ENCODE measurements around the gene KCNIP3. TPM values are rescaled to one million over a fixed set of nuclear protein-coding genes. Genes with fewer than 3 reads are reported as not detected.
A peak's percentile ranks its signal among the peaks of the same experiment; 100 is the strongest.

KCNIP3 gene
- total RNA-seq, 1 donor from 2014 or later: 6.0 TPM

- Mint-ChIP-seq H3K4me3 (ENCODE audit: unreplicated experiment) (no peak overlapping the region), H3K27ac (ENCODE audit: unreplicated experiment) (no peak overlapping the region)
Observed at GRCh38 chr2:95276244-95276887, 20.8 kb upstream of the KCNIP3 start.

GRCh38 chr2:95276888-95277245 lies 20.3 kb upstream of the KCNIP3 start:
- no peaks in the 10 kb centered on the region for H3K9me3 Mint-ChIP-seq (ENCODE audit: low read depth)
- no peaks in the 10 kb centered on the region for H3K36me3 Mint-ChIP-seq (ENCODE audit: low read depth)
- H3K27me3 Mint-ChIP-seq (ENCODE audit: low read depth): no peaks in the 10 kb centered on the region
- TF ChIP-seq CTCF (IDR thresholded peaks at IDR 0.05): no peak
- DNase-seq (ENCODE audit: low spot score): peak; percentile 83
- H3K4me1 Mint-ChIP-seq (ENCODE audit: low read depth): no peaks in the 10 kb centered on the region
- no peak overlapping the region for H3K27ac Mint-ChIP-seq (ENCODE audit: unreplicated experiment)
- no peak overlapping the region for H3K4me3 Mint-ChIP-seq (ENCODE audit: unreplicated experiment)

More at GRCh38 chr2:95276244-95276887, 20.8 kb upstream of the KCNIP3 start:
- no peaks in the 10 kb centered on the region for H3K9me3 Mint-ChIP-seq (ENCODE audit: low read depth)
- no peaks in the 10 kb centered on the region for H3K36me3 Mint-ChIP-seq (ENCODE audit: low read depth)
- H3K27me3 Mint-ChIP-seq (ENCODE audit: low read depth): no peaks in the 10 kb centered on the region
- TF ChIP-seq CTCF (IDR thresholded peaks at IDR 0.05): no peak
- H3K4me1 Mint-ChIP-seq (ENCODE audit: low read depth): no peaks in the 10 kb centered on the region
- peak; percentile 80 for DNase-seq (ENCODE audit: low spot score)

GRCh38 chr2:95277246-95277906 lies 19.8 kb upstream of the KCNIP3 start:
- H3K4me1 Mint-ChIP-seq (ENCODE audit: low read depth): no peaks in the 10 kb centered on the region
- no peak for TF ChIP-seq CTCF (IDR thresholded peaks at IDR 0.05)
- no peak for DNase-seq (ENCODE audit: low spot score)
- H3K36me3 Mint-ChIP-seq (ENCODE audit: low read depth): peaks cover 2% of the 10 kb centered on the region
- no peaks in the 10 kb centered on the region for H3K27me3 Mint-ChIP-seq (ENCODE audit: low read depth)
- no peaks in the 10 kb centered on the region for H3K9me3 Mint-ChIP-seq (ENCODE audit: low read depth)
- H3K4me3 Mint-ChIP-seq (ENCODE audit: unreplicated experiment): no peak overlapping the region
- H3K27ac Mint-ChIP-seq (ENCODE audit: unreplicated experiment): no peak overlapping the region

- H3K27ac Mint-ChIP-seq (ENCODE audit: unreplicated experiment): no peak overlapping the region
- no peak for TF ChIP-seq CTCF (IDR thresholded peaks at IDR 0.05)
- no peaks in the 10 kb centered on the region for H3K4me1 Mint-ChIP-seq (ENCODE audit: low read depth)
- H3K9me3 Mint-ChIP-seq (ENCODE audit: low read depth): no peaks in the 10 kb centered on the region
- H3K36me3 Mint-ChIP-seq (ENCODE audit: low read depth): peaks cover 2% of the 10 kb centered on the region
- no peak overlapping the region for H3K4me3 Mint-ChIP-seq (ENCODE audit: unreplicated experiment)
- DNase-seq (ENCODE audit: low spot score): peak; percentile 77
- no peaks in the 10 kb centered on the region for H3K27me3 Mint-ChIP-seq (ENCODE audit: low read depth)
Observed at GRCh38 chr2:95278051-95278471, 19.1 kb upstream of the KCNIP3 start.

GRCh38 chr2:95278637-95279225 lies 18.4 kb upstream of the KCNIP3 start:
- no peaks in the 10 kb centered on the region for H3K4me1 Mint-ChIP-seq (ENCODE audit: low read depth)

More at GRCh38 chr2:95278637-95279225, 18.4 kb upstream of the KCNIP3 start:
- Mint-ChIP-seq H3K4me3 (ENCODE audit: unreplicated experiment) (no peak overlapping the region), H3K9me3 (ENCODE audit: low read depth) (no peaks in the 10 kb centered on the region), H3K27me3 (ENCODE audit: low read depth) (no peaks in the 10 kb centered on the region), H3K36me3 (ENCODE audit: low read depth) (peaks cover 2% of the 10 kb centered on the region), H3K27ac (ENCODE audit: unreplicated experiment) (no peak overlapping the region)
- no peak for TF ChIP-seq CTCF (IDR thresholded peaks at IDR 0.05)
- peak; percentile 86 for DNase-seq (ENCODE audit: low spot score)

All from chondrocyte (in vitro differentiated cells).